HG02588 (cell line): Measurements from ENCODE around the gene KCTD17.
A peak's percentile ranks its signal among the peaks of the same experiment; 100 is the strongest.

Experiments used
- ATAC-seq: cut with Tn5 transposase; IDR thresholded peaks from one replicate; pipeline ENCODE4 v1.9.1; 2021; ENCODE audit warnings: mild to moderate bottlenecking, moderate library complexity; ENCODE audit not compliant: unreplicated experiment

The KCTD17 gene

GRCh38 chr22:37019309-37020191 lies 32.0 kb upstream of the KCTD17 start, which contains the start of the genes MPST and TST:
Gene MPST (plus strand): TSS chr22:37019742. CDS start chr22:37019837, 95 bp downstream.
Gene TST (minus strand): TSS chr22:37019447. CDS start chr22:37018732, 715 bp downstream.
- peak; percentile 65 for ATAC-seq

GRCh38 chr22:37020192-37020479 lies 31.4 kb upstream of the KCTD17 start:
- no peak for ATAC-seq

- ATAC-seq = no peak
Measured at GRCh38 chr22:37021041-37021440, 30.5 kb upstream of the KCTD17 start.

- no peak for ATAC-seq
Measured at GRCh38 chr22:37021710-37022482, 29.6 kb upstream of the KCTD17 start.

- no peak for ATAC-seq
Measured at GRCh38 chr22:37022483-37023337, 28.8 kb upstream of the KCTD17 start.

GRCh38 chr22:37023743-37024338 lies 27.7 kb upstream of the KCTD17 start:
- no peak for ATAC-seq

GRCh38 chr22:37024339-37025157 lies 27.0 kb upstream of the KCTD17 start:
- ATAC-seq = no peak

- ATAC-seq = no peak
Measured at GRCh38 chr22:37025500-37026070, 26.0 kb upstream of the KCTD17 start.

GRCh38 chr22:37026325-37026724 lies 25.2 kb upstream of the KCTD17 start:
- no peak for ATAC-seq

GRCh38 chr22:37027556-37027955 lies 24.0 kb upstream of the KCTD17 start:
- no peak for ATAC-seq

- no peak for ATAC-seq
Measured at GRCh38 chr22:37028692-37029674, 22.6 kb upstream of the KCTD17 start.

- no peak for ATAC-seq
Measured at GRCh38 chr22:37030560-37031281, 20.8 kb upstream of the KCTD17 start.

- ATAC-seq = no peak
Measured at GRCh38 chr22:37032134-37032534, 19.4 kb upstream of the KCTD17 start.

GRCh38 chr22:37032535-37033460 lies 18.7 kb upstream of the KCTD17 start:
- no peak for ATAC-seq

- ATAC-seq = no peak
Measured at GRCh38 chr22:37033605-37034430, 17.7 kb upstream of the KCTD17 start.
